Measurements from ENCODE around the gene MPPED2.
A peak's percentile ranks its signal among the peaks of the same experiment; 100 is the strongest.

Gene MPPED2, protein sequence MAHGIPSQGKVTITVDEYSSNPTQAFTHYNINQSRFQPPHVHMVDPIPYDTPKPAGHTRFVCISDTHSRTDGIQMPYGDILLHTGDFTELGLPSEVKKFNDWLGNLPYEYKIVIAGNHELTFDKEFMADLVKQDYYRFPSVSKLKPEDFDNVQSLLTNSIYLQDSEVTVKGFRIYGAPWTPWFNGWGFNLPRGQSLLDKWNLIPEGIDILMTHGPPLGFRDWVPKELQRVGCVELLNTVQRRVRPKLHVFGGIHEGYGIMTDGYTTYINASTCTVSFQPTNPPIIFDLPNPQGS

DNA sequence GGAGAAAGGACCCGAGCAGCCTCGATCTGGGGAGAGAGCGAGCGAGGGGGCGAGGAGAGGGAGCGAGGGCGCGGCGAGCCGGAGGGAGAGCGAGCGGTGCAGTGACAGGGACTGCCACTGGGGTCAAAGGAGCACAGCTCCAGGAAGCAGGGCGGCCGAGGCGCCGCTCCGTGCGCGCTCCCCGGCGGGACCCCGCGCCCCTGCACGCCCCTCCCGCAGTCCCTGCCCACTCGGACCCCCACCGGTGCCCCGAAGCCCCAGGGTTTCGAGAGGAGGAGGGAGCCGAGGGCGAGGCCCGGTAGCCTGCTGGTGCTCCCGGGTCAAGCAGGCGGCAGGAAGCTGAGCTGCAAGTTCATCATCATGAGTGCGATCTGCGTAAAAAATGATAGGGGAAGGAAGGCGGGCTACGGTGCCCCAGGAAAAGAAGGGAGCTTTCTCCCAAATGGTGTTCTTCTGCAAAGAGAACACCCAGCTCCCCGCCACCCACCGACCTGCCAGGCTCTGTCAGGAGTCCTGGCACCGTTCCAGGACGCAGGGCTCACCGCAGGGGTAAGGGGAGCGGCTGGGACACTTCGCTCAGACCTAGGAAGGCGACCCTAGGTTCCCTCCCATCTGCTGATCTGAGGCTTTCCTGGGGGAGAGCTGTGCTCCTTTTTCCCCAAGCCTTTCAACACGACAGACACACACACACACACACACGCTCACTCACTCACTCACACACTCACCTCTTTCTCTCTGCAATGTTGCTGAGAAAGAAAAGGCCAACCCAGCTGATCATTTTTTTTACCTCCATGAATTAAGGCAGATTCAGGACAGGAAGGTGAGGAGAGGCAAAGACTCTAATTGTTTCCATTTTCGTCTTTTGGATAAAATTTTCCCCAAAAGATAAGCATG is at the start of gene MPPED2:
Gene MPPED2, minus strand, starts transcription at position 103 of the 894 bp plus-strand sequence. CDS start 5,980 bp downstream, outside the sequence.
- peak within 1 kb of the TSS; percentile 34 for H3K4me3 ChIP-seq (replicated peaks; ENCODE audit: low read depth, low read length)
- DNase-seq (ENCODE audit: low read depth), result no peak
- TF ChIP-seq, protein P1, sequence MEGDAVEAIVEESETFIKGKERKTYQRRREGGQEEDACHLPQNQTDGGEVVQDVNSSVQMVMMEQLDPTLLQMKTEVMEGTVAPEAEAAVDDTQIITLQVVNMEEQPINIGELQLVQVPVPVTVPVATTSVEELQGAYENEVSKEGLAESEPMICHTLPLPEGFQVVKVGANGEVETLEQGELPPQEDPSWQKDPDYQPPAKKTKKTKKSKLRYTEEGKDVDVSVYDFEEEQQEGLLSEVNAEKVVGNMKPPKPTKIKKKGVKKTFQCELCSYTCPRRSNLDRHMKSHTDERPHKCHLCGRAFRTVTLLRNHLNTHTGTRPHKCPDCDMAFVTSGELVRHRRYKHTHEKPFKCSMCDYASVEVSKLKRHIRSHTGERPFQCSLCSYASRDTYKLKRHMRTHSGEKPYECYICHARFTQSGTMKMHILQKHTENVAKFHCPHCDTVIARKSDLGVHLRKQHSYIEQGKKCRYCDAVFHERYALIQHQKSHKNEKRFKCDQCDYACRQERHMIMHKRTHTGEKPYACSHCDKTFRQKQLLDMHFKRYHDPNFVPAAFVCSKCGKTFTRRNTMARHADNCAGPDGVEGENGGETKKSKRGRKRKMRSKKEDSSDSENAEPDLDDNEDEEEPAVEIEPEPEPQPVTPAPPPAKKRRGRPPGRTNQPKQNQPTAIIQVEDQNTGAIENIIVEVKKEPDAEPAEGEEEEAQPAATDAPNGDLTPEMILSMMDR (IDR thresholded peaks at IDR 0.05; ENCODE audit: low read length, missing control alignments), result no peak

DNA sequence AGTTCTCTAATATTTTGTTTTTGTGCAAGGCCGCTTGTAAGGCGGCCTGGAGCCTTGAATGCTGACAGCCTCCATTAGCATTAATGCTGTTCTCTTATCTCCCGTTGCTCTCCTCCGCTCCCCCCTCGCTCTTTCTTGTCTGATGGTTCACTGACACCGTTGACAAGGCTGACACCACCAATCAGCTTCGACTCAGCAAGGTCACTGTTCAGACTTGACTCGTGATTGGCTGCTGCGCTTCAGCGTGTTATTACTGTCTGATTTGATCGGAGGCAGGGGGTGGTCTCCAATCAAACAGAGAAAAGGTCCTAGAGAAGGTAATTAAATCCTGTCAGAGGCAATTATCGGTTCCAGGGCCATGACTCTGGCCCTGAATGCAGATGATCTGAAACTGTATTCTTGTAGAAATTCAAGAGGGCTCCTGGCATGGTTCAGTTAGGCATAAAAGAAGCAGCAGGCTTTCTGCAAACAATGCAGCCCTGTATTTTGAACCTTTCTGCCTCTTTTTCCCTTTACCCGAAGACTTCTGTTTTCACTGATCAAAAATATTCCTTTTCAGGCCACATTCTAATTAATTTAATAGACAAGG is 49.3 kb upstream of the MPPED2 start:
- TF ChIP-seq, protein P1 (IDR thresholded peaks at IDR 0.05; ENCODE audit: low read length, missing control alignments), result no peak
- no peak overlapping the region for H3K4me3 ChIP-seq (replicated peaks; ENCODE audit: low read depth, low read length)
- no peak for DNase-seq (ENCODE audit: low read depth)

DNA sequence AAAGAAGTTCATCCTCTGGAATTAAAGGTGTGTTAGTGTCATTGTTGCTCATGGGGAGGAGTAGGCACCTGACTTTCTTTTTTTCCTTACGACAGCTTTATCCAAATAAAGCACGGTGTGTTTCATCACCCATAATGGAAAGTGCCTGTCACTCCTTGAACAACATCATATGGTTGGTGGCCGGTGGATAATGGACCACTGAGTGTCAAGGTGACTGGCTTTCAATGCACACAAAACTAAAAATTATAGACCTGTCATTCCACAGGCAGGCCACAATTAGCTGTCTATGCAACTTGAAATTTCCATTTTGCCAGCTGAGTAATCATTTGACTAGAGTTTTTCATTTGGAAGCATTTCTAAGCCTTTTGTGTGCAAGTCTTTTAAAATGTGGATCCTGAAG is 45.0 kb upstream of the MPPED2 start:
- DNase-seq (ENCODE audit: low read depth), result no peak
- TF ChIP-seq, protein P1 (IDR thresholded peaks at IDR 0.05; ENCODE audit: low read length, missing control alignments), result no peak
- H3K4me3 ChIP-seq (replicated peaks; ENCODE audit: low read depth, low read length), result no peak overlapping the region

DNA sequence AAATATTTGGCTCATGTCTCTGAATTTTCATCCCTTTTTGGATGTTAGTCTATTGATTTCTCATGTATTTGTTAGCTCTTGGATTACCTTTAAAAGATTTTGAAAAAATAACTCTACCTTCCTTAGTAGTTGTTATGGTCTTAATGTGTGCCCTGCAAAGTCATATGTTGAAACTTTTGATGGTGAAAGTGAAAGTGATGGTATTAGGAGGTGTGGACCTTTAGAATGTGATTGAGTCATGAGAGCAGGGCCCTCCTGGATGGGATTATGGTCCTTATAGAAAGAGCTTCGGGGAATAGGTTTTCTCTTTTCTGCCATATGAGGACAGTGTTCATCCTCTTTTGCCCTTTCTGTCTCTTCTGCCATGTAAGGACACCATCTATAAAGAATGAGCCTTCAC is 33.6 kb upstream of the MPPED2 start:
- TF ChIP-seq, protein P1 (IDR thresholded peaks at IDR 0.05; ENCODE audit: low read length, missing control alignments), result no peak
- H3K4me3 ChIP-seq (replicated peaks; ENCODE audit: low read depth, low read length), result no peak overlapping the region
- no peak for DNase-seq (ENCODE audit: low read depth)

DNA sequence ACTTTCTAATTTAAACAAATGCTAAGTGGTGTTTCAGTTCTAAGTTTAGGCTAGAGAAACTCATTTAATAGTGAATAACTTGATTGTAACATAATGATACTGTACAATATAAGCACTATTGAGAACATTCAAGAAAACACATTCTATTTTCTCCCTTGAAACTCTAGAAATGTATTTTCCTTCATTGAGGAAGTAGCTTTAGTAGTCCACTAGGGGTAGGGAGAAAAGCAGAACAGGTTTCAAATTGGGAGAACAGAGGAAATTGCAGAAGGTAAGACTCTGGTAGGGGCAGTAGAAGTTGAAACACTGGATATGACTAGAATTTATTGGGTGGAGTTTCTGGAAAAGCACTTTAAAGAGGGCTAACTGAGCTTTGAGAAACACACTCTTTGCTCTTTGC is 31.6 kb upstream of the MPPED2 start:
- DNase-seq (ENCODE audit: low read depth), result no peak
- TF ChIP-seq, protein P1 (IDR thresholded peaks at IDR 0.05; ENCODE audit: low read length, missing control alignments), result no peak
- no peak overlapping the region for H3K4me3 ChIP-seq (replicated peaks; ENCODE audit: low read depth, low read length)

DNA sequence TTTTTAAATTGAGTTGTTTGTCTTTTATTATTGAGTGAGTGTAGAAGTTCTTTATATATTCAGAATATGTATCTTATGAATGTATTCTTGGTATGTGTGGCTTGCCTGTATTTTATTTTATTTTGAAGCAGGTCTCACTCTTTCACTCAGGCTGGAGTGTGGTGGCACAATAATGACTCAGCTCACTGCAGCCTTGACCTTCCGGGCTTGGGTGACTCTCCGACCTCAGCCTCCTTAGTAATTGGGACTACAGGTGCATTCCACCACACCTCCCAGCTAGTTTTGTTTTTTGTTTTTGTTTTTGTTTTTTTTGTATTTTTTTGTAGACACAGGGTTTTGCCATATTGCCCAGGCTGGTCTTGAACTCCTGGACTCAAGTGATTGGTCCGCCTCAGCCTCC is 24.5 kb upstream of the MPPED2 start:
- H3K4me3 ChIP-seq (replicated peaks; ENCODE audit: low read depth, low read length), result no peak overlapping the region
- TF ChIP-seq, protein P1 (IDR thresholded peaks at IDR 0.05; ENCODE audit: low read length, missing control alignments), result no peak
- DNase-seq (ENCODE audit: low read depth), result no peak

Data from fibroblast of pulmonary artery (primary cell).